Activated CD8-positive, alpha-beta memory T cell treated with anti-CD3 and anti-CD28 coated beads for 36 hours (primary cell): Measurements from ENCODE around the gene ADIPOR1. TPM values are rescaled to one million over a fixed set of nuclear protein-coding genes. Genes with fewer than 3 reads are reported as not detected.

Source experiments
- CTCF ChIA-PET: fragments of 350-600 bp; sonication (Branson Sonifier 250); formaldehyde crosslinking; loops from one replicate; lab custom pipeline; 2021; ENCODE audit warnings: antibody characterized with exemption; lab: Charles Lee
- POLR2A ChIA-PET: fragments of 350-600 bp; sonication (Branson Sonifier 250); formaldehyde crosslinking; loops from one replicate; lab custom pipeline; 2021; ENCODE audit warnings: antibody characterized with exemption; lab: Charles Lee
- total RNA-seq, 2 experiments: library from RNA; stranded (reverse); gene quantifications; one replicate each; pipeline ENCODE4 v1.2.3, GENCODE V29; 2021

Gene ADIPOR1
- total RNA-seq, 2 experiments from 2014 or later = 92.0 to 94.4 TPM

DNA sequence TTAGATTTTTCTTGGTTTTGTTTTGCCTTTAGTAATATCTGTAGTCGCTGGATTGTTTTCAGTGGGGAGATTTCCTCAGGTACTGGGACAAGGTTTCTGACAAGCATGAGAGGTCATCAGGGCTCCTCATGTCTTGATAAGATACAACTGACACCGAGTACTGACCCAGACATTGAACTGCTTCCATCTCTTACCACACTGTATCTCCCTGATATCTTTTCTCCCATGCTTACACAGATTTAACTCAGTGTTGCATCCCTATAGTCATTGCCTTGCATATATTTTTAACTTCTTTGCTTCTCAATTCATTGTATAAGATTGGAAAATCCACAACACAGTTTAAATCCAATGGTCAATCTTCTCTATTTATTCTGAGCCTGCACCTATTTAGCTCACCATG lies 21.3 kb upstream of the ADIPOR1 start:
- POLR2A ChIA-PET = interaction anchor here (0.6 kb wide), 1 partner anchor 826 kb away, joined by 3 read pairs; no protein-coding TSS in a partner anchor
- CTCF ChIA-PET = no interaction called here

DNA sequence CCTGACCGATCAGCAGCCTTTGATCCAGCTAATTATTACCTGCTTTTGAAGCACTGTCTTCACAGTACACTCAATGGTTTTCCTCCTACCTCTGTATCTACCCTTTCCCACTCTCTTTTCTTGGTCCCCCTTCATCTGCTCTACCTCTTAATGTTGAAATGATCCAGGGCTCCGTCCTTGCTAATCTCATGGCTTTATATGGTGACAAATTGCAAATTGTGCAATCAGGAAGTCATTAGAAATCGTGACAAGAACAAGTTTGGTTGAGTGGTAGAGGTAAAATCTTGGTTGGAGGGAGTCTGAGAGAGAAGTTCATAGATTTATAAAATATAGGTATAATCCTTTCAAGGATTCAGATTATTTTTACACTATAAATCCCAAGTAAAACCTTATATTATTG lies 18.5 kb upstream of the ADIPOR1 start:
- ChIA-PET POLR2A (no interaction called here), CTCF (no interaction called here)

DNA sequence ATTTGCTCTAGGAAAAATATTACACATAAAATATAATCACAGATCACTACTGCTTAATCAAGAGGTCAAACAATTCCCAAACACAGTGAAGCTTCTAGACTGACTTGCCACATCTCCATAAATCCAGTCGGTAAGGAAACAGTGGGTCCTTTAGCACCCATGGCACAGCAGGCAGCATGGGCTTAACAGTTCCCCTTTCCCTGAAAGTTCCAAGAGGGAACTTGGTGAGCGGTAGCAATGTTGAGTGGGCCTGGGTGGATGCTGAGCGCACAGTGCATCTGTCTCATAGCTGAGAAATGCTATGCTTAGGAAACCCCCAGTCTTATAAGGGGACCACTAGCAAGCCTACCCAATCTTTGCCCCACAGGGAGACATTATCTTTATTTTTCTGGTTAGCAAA lies 16.7 kb upstream of the ADIPOR1 start:
- POLR2A ChIA-PET = no interaction called here
- CTCF ChIA-PET = no interaction called here

DNA sequence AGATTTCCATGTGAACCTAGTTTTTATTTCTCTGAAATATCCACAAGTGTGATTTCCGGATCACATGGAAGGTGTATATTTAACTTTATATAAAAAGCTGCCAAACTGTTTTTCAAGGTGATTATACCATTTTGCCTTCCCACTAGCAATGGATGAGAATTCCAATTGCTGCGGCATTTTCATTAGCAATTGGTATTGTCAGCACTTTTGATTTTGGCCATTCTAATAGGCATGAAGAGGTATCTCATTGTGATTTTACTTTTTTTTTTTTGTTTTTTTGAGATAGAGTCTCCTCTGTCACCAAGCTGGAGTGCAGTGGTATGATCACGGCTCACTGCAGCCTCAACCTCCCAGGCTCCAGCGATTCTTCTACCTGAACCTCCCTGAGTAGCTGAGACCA lies 13.9 kb upstream of the ADIPOR1 start:
- CTCF ChIA-PET = no interaction called here

GRCh38 chr1:202968895-202969295 lies 10.8 kb upstream of the ADIPOR1 start:
- CTCF ChIA-PET = interaction anchor here (0.7 to 1.8 kb wide), 3 partner anchors 9 to 57 kb away, joined by 3 to 4 read pairs (median 3); partner anchors contain the start of gene PPFIA4

More for the DNA sequence above, 13.9 kb upstream of the ADIPOR1 start:
- POLR2A ChIA-PET = no interaction called here

GRCh38 chr1:202968351-202968750 lies 10.2 kb upstream of the ADIPOR1 start:
- POLR2A ChIA-PET = interaction anchor here (1.2 to 1.3 kb wide), 2 partner anchors 14 to 39 kb away, joined by 3 to 4 read pairs; partner anchors contain the start of gene TMEM183A
- CTCF ChIA-PET = interaction anchor here (0.7 to 1.8 kb wide), 3 partner anchors 9 to 57 kb away, joined by 3 to 4 read pairs (median 3); partner anchors contain the start of gene PPFIA4

More at GRCh38 chr1:202968895-202969295, 10.8 kb upstream of the ADIPOR1 start:
- POLR2A ChIA-PET = interaction anchor here (1.2 to 1.3 kb wide), 2 partner anchors 14 to 38 kb away, joined by 3 to 4 read pairs; partner anchors contain the start of gene TMEM183A

- ChIA-PET CTCF (interaction anchor here (0.7 to 1.8 kb wide), 2 partner anchors 13 to 58 kb away, joined by 3 to 4 read pairs; partner anchors contain the start of gene PPFIA4), POLR2A (interaction anchor here (0.6 to 1.3 kb wide), 3 partner anchors 12 to 39 kb away, joined by 3 to 4 read pairs (median 3); partner anchors contain the start of gene TMEM183A)
Observed at GRCh38 chr1:202967684-202968281, 9.7 kb upstream of the ADIPOR1 start.

DNA sequence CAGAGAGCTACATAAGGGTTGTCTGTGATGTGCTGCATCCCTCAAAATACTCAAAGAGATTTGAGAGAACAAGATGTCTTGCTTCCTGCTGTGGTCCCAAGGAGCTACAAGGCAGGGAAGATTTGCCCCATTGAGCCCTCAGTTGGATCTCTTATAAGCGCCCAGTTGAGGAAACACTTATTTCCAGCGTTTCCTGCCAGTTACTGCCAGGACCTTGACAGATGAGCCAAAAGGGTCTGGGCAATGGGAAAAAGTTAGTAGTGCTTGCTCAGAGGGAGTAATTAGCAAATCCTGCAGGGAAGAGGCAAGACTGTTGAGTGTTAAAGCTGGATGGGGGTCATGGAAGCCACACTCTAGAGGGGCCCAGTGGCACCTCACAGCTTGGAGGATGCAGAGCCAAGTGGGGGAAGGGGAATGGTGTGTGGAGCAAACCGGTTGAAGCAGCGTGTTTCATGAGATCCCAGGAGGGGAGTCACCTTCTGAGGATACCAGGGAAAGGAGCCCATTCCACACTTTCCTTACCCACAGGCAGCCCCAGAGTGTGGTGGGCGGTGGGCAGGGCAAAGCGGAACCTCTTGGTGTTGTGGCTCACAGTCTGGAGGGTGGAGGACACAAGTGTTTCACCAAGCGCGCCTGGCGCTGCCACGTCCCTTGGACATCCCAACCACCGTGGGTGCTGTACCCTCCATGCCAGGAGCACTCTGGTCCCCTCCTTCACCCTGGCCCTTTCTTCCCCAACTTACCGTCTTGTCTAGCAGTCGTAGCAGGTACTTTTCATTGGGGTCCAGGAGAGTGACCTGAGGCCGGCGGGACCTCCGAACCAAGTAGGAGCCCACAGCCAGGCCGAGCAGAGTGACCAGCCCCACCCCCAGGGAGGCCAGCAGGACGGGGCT lies 8.1 kb upstream of the ADIPOR1 start:
- CTCF ChIA-PET = no interaction called here
- POLR2A ChIA-PET = no interaction called here

DNA sequence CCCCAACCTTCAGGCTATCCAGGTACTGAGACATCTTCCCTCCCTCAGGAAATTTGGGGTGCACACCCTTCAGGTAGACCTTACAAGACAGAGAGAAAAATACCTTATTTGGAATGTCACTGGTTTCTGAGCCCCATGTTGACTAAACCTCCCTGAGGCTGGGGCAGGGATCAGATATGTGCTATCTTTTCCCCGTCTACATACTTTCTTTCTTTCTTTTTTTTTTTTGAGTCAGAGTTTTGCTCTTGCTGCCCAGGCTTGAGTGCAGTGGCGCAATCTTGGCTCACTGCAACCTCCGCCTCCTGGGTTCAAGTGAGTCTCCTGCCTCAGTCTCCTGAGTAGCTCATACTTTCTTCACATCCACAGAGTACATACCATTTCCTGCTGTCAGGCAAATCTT lies 7.3 kb upstream of the ADIPOR1 start:
- POLR2A ChIA-PET = interaction anchor here (0.9 kb wide), 1 partner anchor 42 kb away, joined by 3 read pairs; the partner anchor contains the start of gene TMEM183A
- CTCF ChIA-PET = no interaction called here

GRCh38 chr1:202964791-202965410 lies 6.8 kb upstream of the ADIPOR1 start:
- POLR2A ChIA-PET = interaction anchor here (0.9 kb wide), 1 partner anchor 42 kb away, joined by 3 read pairs; the partner anchor contains the start of gene TMEM183A

GRCh38 chr1:202961220-202961880 lies 3.2 kb upstream of the ADIPOR1 start:
- ChIA-PET CTCF (no interaction called here), POLR2A (no interaction called here)

More at GRCh38 chr1:202964791-202965410, 6.8 kb upstream of the ADIPOR1 start:
- CTCF ChIA-PET = interaction anchor here (0.6 kb wide), 1 partner anchor 783 kb away, joined by 3 read pairs; no protein-coding TSS in a partner anchor

DNA sequence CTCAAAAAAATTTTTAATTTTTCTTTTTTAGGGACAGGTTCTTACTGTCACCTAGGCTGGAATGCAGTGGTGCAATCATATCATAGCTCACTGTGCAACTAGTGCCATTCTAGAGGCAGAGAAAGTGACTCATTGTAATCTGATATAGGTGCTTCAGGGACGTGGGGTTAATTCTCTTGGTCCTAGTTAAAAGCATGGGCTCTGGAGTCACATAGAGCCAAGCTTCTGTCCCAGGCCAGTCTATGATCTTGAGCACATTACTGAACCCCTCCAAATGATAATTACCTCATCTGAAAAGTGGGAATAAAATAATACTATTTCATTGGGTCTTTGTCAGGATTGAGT lies 1.1 kb upstream of the ADIPOR1 start:
- ChIA-PET CTCF (interaction anchor here (0.6 to 0.9 kb wide), 2 partner anchors 9 to 45 kb away, joined by 3 read pairs; no protein-coding TSS in a partner anchor), POLR2A (no interaction called here)

GRCh38 chr1:202958544-202959275 lies 598 bp upstream of the ADIPOR1 start:
- ChIA-PET CTCF (interaction anchor here (0.9 kb wide), 1 partner anchor 10 kb away, joined by 3 read pairs; no protein-coding TSS in a partner anchor), POLR2A (no interaction called here)

DNA sequence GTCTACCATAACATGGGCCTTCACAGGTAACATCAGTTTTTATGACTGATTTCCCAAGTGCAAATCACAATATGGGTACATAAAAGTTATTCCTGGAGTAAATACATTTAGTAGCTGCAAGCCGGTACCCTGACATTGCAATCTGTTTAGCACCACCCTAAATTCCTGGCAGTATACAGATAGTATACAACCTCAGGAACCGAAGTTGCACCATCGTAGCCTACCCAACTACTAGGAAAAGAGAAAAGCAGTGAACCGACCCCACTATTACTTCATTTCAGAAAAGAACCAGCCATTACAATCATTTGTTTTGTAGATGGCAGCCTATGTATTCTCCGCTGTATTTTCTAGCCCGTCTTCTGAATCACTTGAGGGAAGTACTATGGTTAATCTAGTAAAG lies 1.1 kb downstream of the ADIPOR1 start:
- POLR2A ChIA-PET = no interaction called here
- CTCF ChIA-PET = no interaction called here

DNA sequence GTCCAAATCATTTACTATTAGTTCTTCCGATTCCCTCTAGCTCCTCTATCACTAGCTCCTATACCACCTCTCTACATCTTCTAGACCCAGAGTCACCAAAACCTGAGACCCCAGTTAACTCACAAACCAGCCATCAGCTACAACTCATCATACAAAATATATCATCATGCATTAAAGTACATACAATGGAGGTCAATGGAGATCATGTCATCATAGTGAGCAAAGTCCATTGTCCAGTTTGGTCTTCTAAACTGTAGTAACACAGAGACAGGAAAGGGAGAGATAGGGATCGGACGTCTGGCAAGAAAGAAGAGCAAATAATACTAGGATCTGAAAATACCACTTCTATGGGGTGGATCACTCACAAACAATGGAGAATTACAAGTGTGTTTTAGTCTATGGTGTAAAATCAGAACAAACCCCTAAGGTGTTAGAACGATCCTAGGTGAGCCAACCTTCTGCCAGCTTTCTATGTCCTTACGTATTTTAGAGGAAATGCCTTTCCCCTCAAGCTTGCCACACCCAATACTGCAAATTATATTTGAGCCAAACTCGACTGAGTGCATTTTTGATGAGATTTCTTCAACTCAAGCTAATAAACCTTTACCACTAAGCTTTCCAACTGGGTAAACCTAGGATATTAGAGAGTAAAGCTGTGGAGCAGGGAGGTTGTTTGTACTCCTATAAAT lies 3.9 kb downstream of the ADIPOR1 start:
- ChIA-PET CTCF (interaction anchor here (1.5 to 1.7 kb wide), 2 partner anchors 14 to 40 kb away, joined by 3 to 4 read pairs; no protein-coding TSS in a partner anchor), POLR2A (interaction anchor here (1.0 to 1.1 kb wide), 2 partner anchors 14 to 52 kb away, joined by 3 read pairs; no protein-coding TSS in a partner anchor)

GRCh38 chr1:202953392-202953791 lies 4.7 kb downstream of the ADIPOR1 start:
- CTCF ChIA-PET = interaction anchor here (1.7 kb wide), 1 partner anchor 41 kb away, joined by 3 read pairs; no protein-coding TSS in a partner anchor
- POLR2A ChIA-PET = interaction anchor here (0.6 kb wide), 1 partner anchor 66 kb away, joined by 8 read pairs; no protein-coding TSS in a partner anchor

DNA sequence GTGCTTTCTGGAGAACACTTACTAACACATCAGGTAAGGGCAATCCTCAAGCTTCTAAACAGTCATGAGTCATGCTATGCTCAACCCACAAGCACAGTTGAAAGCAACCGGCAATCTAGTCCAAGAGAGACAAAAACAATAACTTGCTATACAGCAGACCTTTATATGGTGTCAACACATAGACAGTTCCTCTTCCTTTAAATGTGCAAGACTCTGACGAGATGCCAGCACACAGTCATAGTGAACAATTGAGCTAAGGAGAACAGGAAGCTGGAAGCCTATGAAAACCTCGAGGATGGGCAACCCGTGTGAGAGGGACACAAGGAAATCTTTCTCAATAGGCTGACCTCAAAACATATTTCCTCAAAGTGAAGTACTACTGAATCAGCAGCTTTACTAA lies 5.3 kb downstream of the ADIPOR1 start:
- ChIA-PET POLR2A (no interaction called here), CTCF (interaction anchor here (1.7 kb wide), 1 partner anchor 41 kb away, joined by 3 read pairs; no protein-coding TSS in a partner anchor)
